A673 (cell line): ENCODE data around the gene MRPL14. TPM values are rescaled to one million over a fixed set of nuclear protein-coding genes. Genes with fewer than 3 reads are reported as not detected.

Experiments used
- BruUV-seq: library from RNA; stranded (reverse); fragments of 400-500 nt; replicated peaks from 2 replicates; lab custom pipeline; 2021; lab: Mats Ljungman, UMichigan
- CTCF ChIA-PET: fragments of 300-600 bp; sonication (Branson Sonifier 250); formaldehyde crosslinking; loops from one replicate; lab custom pipeline; 2022; ENCODE audit warnings: antibody characterized with exemption; lab: Charles Lee
- POLR2A ChIA-PET: fragments of 300-600 bp; sonication (Branson Sonifier 250); formaldehyde crosslinking; loops from one replicate; lab custom pipeline; 2022; ENCODE audit warnings: antibody characterized with exemption; ENCODE audit not compliant: low non-redundant PET; lab: Charles Lee
- DNase-seq: peaks from one replicate; pipeline ENCODE4 v3.0.0-alpha.2; 2015; ENCODE audit warnings: low spot score
- H3K27ac ChIP-seq: fragments of 200-600 bp; sonication (generic); 2 replicates; pipeline ENCODE4 v1.5.1; 2016; ENCODE audit warnings: mixed run types, low read depth, mild to moderate bottlenecking, mixed read lengths, antibody characterized with exemption, low read length; ENCODE audit not compliant: poor library complexity, severe bottlenecking
- H3K27me3 ChIP-seq: fragments of 200-600 bp; sonication (generic); replicated peaks from 2 replicates; pipeline ENCODE4 v1.6.1; 2017; ENCODE audit warnings: mixed run types, low read depth, mild to moderate bottlenecking, mixed read lengths, antibody characterized with exemption, low read length; ENCODE audit not compliant: insufficient read depth, poor library complexity
- H3K36me3 ChIP-seq: fragments of 200-600 bp; sonication (generic); 2 replicates; pipeline ENCODE4 v1.6.1; 2016; ENCODE audit warnings: mixed run types, mild to moderate bottlenecking, mixed read lengths, antibody characterized with exemption, low read length; ENCODE audit not compliant: insufficient read depth, poor library complexity, severe bottlenecking
- H3K4me1 ChIP-seq: fragments of 200-600 bp; sonication (generic); 2 replicates; pipeline ENCODE4 v1.6.1; 2017; ENCODE audit warnings: mixed run types, mild to moderate bottlenecking, mixed read lengths, antibody characterized with exemption, low read length; ENCODE audit not compliant: insufficient read depth, poor library complexity, severe bottlenecking
- H3K4me3 ChIP-seq: fragments of 200-600 bp; sonication (generic); 2 replicates; pipeline ENCODE4 v1.5.1; 2016; ENCODE audit warnings: low read depth, mixed run types, mild to moderate bottlenecking, mixed read lengths, low read length; ENCODE audit not compliant: poor library complexity, severe bottlenecking
- H3K9me3 ChIP-seq: fragments of 200-600 bp; sonication (generic); 2 replicates; pipeline ENCODE4 v1.6.1; 2016; ENCODE audit warnings: mixed run types, low read depth, mild to moderate bottlenecking, mixed read lengths, antibody characterized with exemption, low read length; ENCODE audit not compliant: poor library complexity, severe bottlenecking
- EZH2 ChIP-seq: fragments of 200-600 bp; sonication (generic); IDR thresholded peaks from 2 replicates; pipeline ENCODE4 v1.6.1; 2017; ENCODE audit warnings: borderline replicate concordance, low read depth, mild to moderate bottlenecking, mixed read lengths, antibody characterized with exemption, low read length; ENCODE audit not compliant: poor library complexity, severe bottlenecking
- intact Hi-C: fragments of 100-400 bp; cut with micrococcal nuclease; formaldehyde crosslinking; loops from one replicate; pipeline ENCODE4 v1.10.0; 2022; ENCODE audit not compliant: unreplicated experiment
- total RNA-seq: library from RNA; stranded (reverse); gene quantifications from 2 replicates; pipeline ENCODE4 v1.2.3, GENCODE V29; 2021
- TF ChIP-seq, protein P1 (sequence below): fragments of 300-800, 200-600 bp; sonication (generic); conservative IDR thresholded peaks from 2 replicates; pipeline ENCODE4 v1.5.1; 2017; ENCODE audit warnings: low read depth, mild to moderate bottlenecking, antibody characterized with exemption, low read length, moderate library complexity, mixed read lengths

Gene MRPL14
- total RNA-seq, 1 experiment from 2014 or later, result 78.8 TPM

DNA sequence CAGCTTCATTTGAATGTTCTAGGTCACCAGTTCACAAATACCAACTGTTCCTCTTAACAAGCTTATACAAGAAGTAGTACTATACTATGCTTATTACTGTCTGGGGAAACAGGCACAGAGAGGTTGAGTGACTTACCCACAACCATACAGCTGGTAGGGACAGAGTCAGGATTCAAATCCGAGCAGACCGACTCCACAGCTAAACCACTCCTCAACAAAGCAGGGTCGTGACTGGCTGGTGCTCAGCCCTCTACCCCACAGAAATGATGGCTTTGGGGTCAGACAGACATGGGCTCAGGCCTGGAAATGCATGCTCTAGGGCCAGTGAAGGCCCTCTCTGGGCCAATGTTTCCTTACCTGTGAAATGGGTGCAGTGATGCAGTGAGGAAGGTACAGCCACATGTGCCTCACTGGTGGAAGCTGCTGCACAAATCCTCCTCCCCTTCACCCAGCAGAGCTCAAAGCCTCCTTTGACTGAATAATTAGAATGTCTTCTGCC lies 63.6 kb downstream of the MRPL14 start:
- Histone ChIP-seq H3K4me3 (no peak overlapping the region), H3K9me3 (no peaks in the 10 kb centered on the region), H3K27ac (peak overlapping the region; percentile 24), H3K36me3 (no peaks in the 10 kb centered on the region), H3K27me3 (no peaks in the 10 kb centered on the region), H3K4me1 (no peaks in the 10 kb centered on the region)
- no peak for DNase-seq
- CTCF ChIA-PET, result no interaction called here
- no TSS peak for BruUV-seq
- POLR2A ChIA-PET, result no interaction called here
- intact Hi-C loops, result no loop called here
- no peak for TF ChIP-seq EZH2
- TF ChIP-seq, protein P1, sequence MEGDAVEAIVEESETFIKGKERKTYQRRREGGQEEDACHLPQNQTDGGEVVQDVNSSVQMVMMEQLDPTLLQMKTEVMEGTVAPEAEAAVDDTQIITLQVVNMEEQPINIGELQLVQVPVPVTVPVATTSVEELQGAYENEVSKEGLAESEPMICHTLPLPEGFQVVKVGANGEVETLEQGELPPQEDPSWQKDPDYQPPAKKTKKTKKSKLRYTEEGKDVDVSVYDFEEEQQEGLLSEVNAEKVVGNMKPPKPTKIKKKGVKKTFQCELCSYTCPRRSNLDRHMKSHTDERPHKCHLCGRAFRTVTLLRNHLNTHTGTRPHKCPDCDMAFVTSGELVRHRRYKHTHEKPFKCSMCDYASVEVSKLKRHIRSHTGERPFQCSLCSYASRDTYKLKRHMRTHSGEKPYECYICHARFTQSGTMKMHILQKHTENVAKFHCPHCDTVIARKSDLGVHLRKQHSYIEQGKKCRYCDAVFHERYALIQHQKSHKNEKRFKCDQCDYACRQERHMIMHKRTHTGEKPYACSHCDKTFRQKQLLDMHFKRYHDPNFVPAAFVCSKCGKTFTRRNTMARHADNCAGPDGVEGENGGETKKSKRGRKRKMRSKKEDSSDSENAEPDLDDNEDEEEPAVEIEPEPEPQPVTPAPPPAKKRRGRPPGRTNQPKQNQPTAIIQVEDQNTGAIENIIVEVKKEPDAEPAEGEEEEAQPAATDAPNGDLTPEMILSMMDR, result no peak

Other genes starting within 250 kb of the MRPL14 start
- 32.0 and 34.2 TPM in 2 replicates for gene TMEM63B, start 102 bp upstream of the MRPL14 start, total RNA-seq
- not detected in 2 replicates for gene CAPN11, start 31.4 kb upstream of the MRPL14 start, total RNA-seq
- 0.81 TPM in 1 of 2 replicates, not detected in the other for gene MYMX, start 89.5 kb upstream of the MRPL14 start, total RNA-seq
- gene SLC29A1, start 96.1 kb upstream of the MRPL14 start, total RNA-seq, result 92.5 and 108 TPM in 2 replicates
- gene HSP90AB1, start 119.6 kb upstream of the MRPL14 start, total RNA-seq, result 1,472 and 1,581 TPM in 2 replicates
- gene SLC35B2, start 130.1 kb upstream of the MRPL14 start, total RNA-seq, result 45.8 and 52.0 TPM in 2 replicates
- gene NFKBIE, start 138.1 kb upstream of the MRPL14 start, total RNA-seq, result 5.2 and 10.5 TPM in 2 replicates
- gene TMEM151B, start 143.0 kb upstream of the MRPL14 start, total RNA-seq, result 8.7 and 9.9 TPM in 2 replicates
- gene AARS2, start 185.9 kb upstream of the MRPL14 start, total RNA-seq, result 25.0 and 26.8 TPM in 2 replicates
- gene SPATS1, start 215.2 kb upstream of the MRPL14 start, total RNA-seq, result not detected in 2 replicates